Activated T-cell treated with anti-CD3 and anti-CD28 coated beads for 24 hours (primary cell): Measurements from ENCODE around the gene P2RX2.
"Not testable (repeated sequence)": the region's sequence is repeated elsewhere in the genome, so short reads cannot be mapped to it uniquely, and the experiment has no call there.

Source experiments
- DNase-seq: peaks from one replicate; pipeline ENCODE4 v3.0.0-alpha.2; 2020; ENCODE audit warnings: low read depth

The P2RX2 gene

GRCh38 chr12:132583736-132584135 lies 34.8 kb upstream of the P2RX2 start:
- DNase-seq = no peak

- DNase-seq = no peak
Observed at GRCh38 chr12:132584429-132584828, 34.1 kb upstream of the P2RX2 start.

GRCh38 chr12:132585177-132585576 lies 33.4 kb upstream of the P2RX2 start:
- DNase-seq = no peak

GRCh38 chr12:132586929-132587328 lies 31.6 kb upstream of the P2RX2 start:
- no peak for DNase-seq

- DNase-seq = no peak
Observed at GRCh38 chr12:132587781-132588180, 30.8 kb upstream of the P2RX2 start.

GRCh38 chr12:132588319-132588718 lies 30.3 kb upstream of the P2RX2 start:
- DNase-seq = no peak

- no peak for DNase-seq
Observed at GRCh38 chr12:132588821-132589669, 29.5 kb upstream of the P2RX2 start.

- DNase-seq = no peak
Observed at GRCh38 chr12:132591107-132591935, 27.3 kb upstream of the P2RX2 start.

GRCh38 chr12:132592282-132592970 lies 26.1 kb upstream of the P2RX2 start:
- DNase-seq = no peak

- DNase-seq = no peak
Observed at GRCh38 chr12:132593071-132593470, 25.5 kb upstream of the P2RX2 start.

- DNase-seq = no peak
Observed at GRCh38 chr12:132593521-132593920, 25.1 kb upstream of the P2RX2 start.

GRCh38 chr12:132593938-132594358 lies 24.6 kb upstream of the P2RX2 start:
- DNase-seq = no peak

GRCh38 chr12:132595183-132595582 lies 23.4 kb upstream of the P2RX2 start:
- DNase-seq = no peak

- no peak for DNase-seq
Observed at GRCh38 chr12:132596016-132596415, 22.6 kb upstream of the P2RX2 start.

GRCh38 chr12:132597333-132598316 lies 21.0 kb upstream of the P2RX2 start:
- DNase-seq = no peak

GRCh38 chr12:132599502-132599901 lies 19.1 kb upstream of the P2RX2 start:
- not testable (repeated sequence) for DNase-seq

GRCh38 chr12:132600048-132601032 lies 18.2 kb upstream of the P2RX2 start:
- DNase-seq = no peak

- no peak for DNase-seq
Observed at GRCh38 chr12:132601171-132601883, 17.2 kb upstream of the P2RX2 start.

- DNase-seq = no peak
Observed at GRCh38 chr12:132602572-132603239, 15.9 kb upstream of the P2RX2 start.
